Heart right ventricle (tissue), 16 donors: ENCODE results near the gene STAMBP. TPM values are rescaled to one million over a fixed set of nuclear protein-coding genes. Genes with fewer than 3 reads are reported as not detected.
"Not testable (repeated sequence)": the region's sequence is repeated elsewhere in the genome, so short reads cannot be mapped to it uniquely, and the experiment has no call there.

Source experiments
- ATAC-seq, 8 donors: fragments of 200-7000 bp; cut with Tn5 transposase; one replicate each; pipeline ENCODE4 v1.9.1; 2020; ENCODE audit warnings: mild to moderate bottlenecking in 8 of 8, moderate library complexity in 8 of 8, moderate number of reproducible peaks in 1 of 8
- DNase-seq, 2 donors: peaks; one replicate each; pipeline ENCODE4 v3.0.0-alpha.2; 2020
- H3K27ac ChIP-seq, 10 donors: fragments of 200-600 bp; sonication (generic) in 2 of 10; one replicate each; pipeline versions ENCODE4 v1.5.0 to v1.8.0; 2020 to 2022; ENCODE audit warnings: mild to moderate bottlenecking in 3 of 10
- H3K27me3 ChIP-seq, 7 donors: fragments of 200-600 bp; one replicate each; pipeline ENCODE4 v1.8.0; 2021 to 2022; ENCODE audit warnings: mild to moderate bottlenecking in 2 of 7
- H3K36me3 ChIP-seq, 9 donors: fragments of 200-600 bp; sonication (generic) in 1 of 9; one replicate each; pipeline versions ENCODE4 v1.5.0 to v1.8.0; 2020 to 2022; ENCODE audit warnings: mild to moderate bottlenecking in 2 of 9
- H3K4me1 ChIP-seq, 9 donors: fragments of 200-600 bp; sonication (generic) in 1 of 9; one replicate each; pipeline versions ENCODE4 v1.5.0 to v1.8.0; 2020 to 2022; ENCODE audit warnings: mild to moderate bottlenecking in 4 of 9
- H3K4me3 ChIP-seq, 10 donors: fragments of 200-600 bp; sonication (generic) in 2 of 10; one replicate each; pipeline versions ENCODE4 v1.5.0 to v1.8.0; 2020 to 2022; ENCODE audit warnings: mild to moderate bottlenecking in 7 of 10, moderate library complexity in 2 of 10
- H3K9me3 ChIP-seq, 11 donors: fragments of 200-600 bp in 10 of 11; sonication (generic) in 2 of 11; one replicate each; pipeline versions ENCODE4 v1.5.0 to v1.8.0; 2013 to 2022; ENCODE audit warnings: mild to moderate bottlenecking in 2 of 11, control low read depth in 1 of 11, moderate library complexity in 1 of 11
- CTCF ChIP-seq, 9 donors: fragments of 200-600 bp; sonication (generic) in 2 of 9; IDR thresholded peaks; one replicate each; pipeline versions ENCODE4 v1.5.0 to v1.8.0; 2021 to 2022; ENCODE audit warnings: antibody characterized with exemption in 9 of 9, mild to moderate bottlenecking in 5 of 9, moderate library complexity in 1 of 9
- WGBS, 2 donors: extraction: QIAGEN DNeasy Blood & Tissue Kit; methylation state at CpG; one replicate each; pipeline ENCODE4 v1.1.7; 2013; ENCODE audit warnings: inconsistent platforms in 1 of 2; 5-methylcytosine and 5-hydroxymethylcytosine counted together
- intact Hi-C, 10 donors: fragments of 100-400 bp; cut with DNase I; formaldehyde crosslinking; loops; one replicate each; pipeline versions ENCODE4 v1.11.1 to v1.14.2; 2022
- long read RNA-seq, 3 donors: library from polyadenylated mRNA; unstranded; transcript quantifications; one replicate each; pipeline ENCODE4 v2.0.0, GENCODE V29; 2020 to 2021
- polyA plus RNA-seq, 2 donors: library from polyadenylated mRNA; stranded (reverse); fragments of 200-250 nt; gene quantifications; one replicate each; pipeline ENCODE4 v1.2.3, GENCODE V29; 2013
- total RNA-seq, 10 donors: library from RNA; stranded (reverse); fragmentation: NEBNext Ultra II Directional in 3 of 10; extraction: Animal tissue kit (Norgen Biotek cat#: 25700) in 3 of 10; gene quantifications; one replicate each; pipeline versions ENCODE4 v1.2.1 to v1.2.4, GENCODE V29; 2021 to 2023
- donor health status: Arrhythmogenic right ventricular cardiomyopathy.
- donor health status: ischemic (EF 13 %, LVEDD 7.1; RV severe dilation, severe dysfunction).
- donor health status: healthy with polysubstance abuse.
- donor health status: DM: no; HTN: yes; CAD: no.
- donor health status: DM: no; HTN: no; CAD: no.
- donor health status: ischemic (EF 25% LVEDD 6.9; RV normal size, moderate dysfunction).
- donor health status: ischemic (EF 25% LVEDD 5.7; RV mildly dilated, moderate dysfunction).
- donor health status: healthy.
- donor health status: DM: yes; HTN: yes; CAD: no.
- donor health status: Ischemic cardiomyopathy.
- donor health status: ischemic (EF 35%, LVEDD 5.7; RV mildly dilated, moderate dysfunction).
- donor health status: nonischemic (EF 11% LVEDD 7.7; RV severe dilation, severe dysfunction).
- donor health status: DM: yes; HTN: yes; CAD: no.
- donor health status: PGD.
- donor health status: ischemic (EF 29% LVEDD 5.4; RV normal size, mild dysfunction).
- donor health status: nonischemic (EF 23%, LVEDD 6.1; RV moderate dilation, normal function).

The STAMBP gene
- total RNA-seq (10 to 100 TPM; 24.6 to 37.5 (median 33.0) TPM), polyA plus RNA-seq (10 to 100 TPM; 12.1 to 24.4 TPM)
- long read RNA-seq, donor 1, full-length matches to known transcripts: 14 of 21 reads
- long read RNA-seq, donor 1, partial matches to known transcripts: 4 of 21 reads
- long read RNA-seq, donor 1, other reads (novel, unspliced or antisense): 3 of 21 reads
- long read RNA-seq, donor 2, full-length matches to known transcripts: 18 of 31 reads
- long read RNA-seq, donor 2, partial matches to known transcripts: 4 of 31 reads
- long read RNA-seq, donor 2, other reads (novel, unspliced or antisense): 9 of 31 reads
- long read RNA-seq, donor 3, full-length matches to known transcripts: 31 of 57 reads
- long read RNA-seq, donor 3, partial matches to known transcripts: 5 of 57 reads
- long read RNA-seq, donor 3, other reads (novel, unspliced or antisense): 21 of 57 reads

- H3K27me3 ChIP-seq: no peaks in the 10 kb centered on the region
- DNase-seq (peak; percentile 95 to 98), ATAC-seq (peak; percentile 96 to 99 (median 99))
- 0 to 1% methylated on average over 48 of the region's 48 CpGs for WGBS, 2 donors
- H3K9me3 ChIP-seq: no peaks in the 10 kb centered on the region
- peak within 1 kb of the TSS; percentile 52 to 90 (median 80) for H3K4me3 ChIP-seq
- peaks cover 0 to 35% (median 0%) of the 10 kb centered on the region in 9 donors for H3K36me3 ChIP-seq
- no peak for TF ChIP-seq CTCF (IDR thresholded peaks at IDR 0.05)
- peaks cover 0 to 41% (median 24%) of the 10 kb centered on the region in 9 donors for H3K4me1 ChIP-seq
- H3K27ac ChIP-seq: peak within 1 kb of the TSS; percentile 65 to 99 (median 94)
- intact Hi-C loops: loop anchor here in 2 of 10 donors (10.0 kb wide), 6 partner anchors 96 to 506 kb away; partner anchors contain the start of genes BOLA3 (in 2 of the 2), TET3 (in 2 of the 2) and DGUOK (in 1 of the 2)
Measured at GRCh38 chr2:73828818-73829570, at the start of gene STAMBP. STAMBP (plus strand) TSS chr2:73828961; CDS start chr2:73830857, 1,896 bp downstream.

- DNase-seq: peak; percentile 95 to 96
- H3K9me3 ChIP-seq: no peaks in the 10 kb centered on the region
- intact Hi-C loops: loop anchor here in 3 of 10 donors (1.0 to 10.0 kb wide), 2 partner anchors 42 to 85 kb away; partner anchors contain the start of gene TPRKB (in 1 of the 3)
- TF ChIP-seq CTCF (IDR thresholded peaks at IDR 0.05): peak; percentile 85 to 99 (median 91)
- peaks cover 4 to 31% (median 16%) of the 10 kb centered on the region in 9 donors for H3K4me1 ChIP-seq
- H3K27me3 ChIP-seq: no peaks in the 10 kb centered on the region
- H3K27ac ChIP-seq: peak within 1 kb of the TSS; percentile 68 to 97 (median 92)
- ATAC-seq: peak; percentile 98 to 100 (median 100)
- WGBS, 2 donors: 0 to 1% methylated on average over 40 of the region's 40 CpGs
- H3K4me3 ChIP-seq: peak within 1 kb of the TSS; percentile 56 to 97 (median 83)
- peaks cover 0 to 37% (median 10%) of the 10 kb centered on the region in 9 donors for H3K36me3 ChIP-seq
Measured at GRCh38 chr2:73779467-73780236, 49.1 kb upstream of the STAMBP start, which contains the start of gene DUSP11. DUSP11 (minus strand) TSS chr2:73780103; CDS start chr2:73779974, 129 bp downstream.

DNA sequence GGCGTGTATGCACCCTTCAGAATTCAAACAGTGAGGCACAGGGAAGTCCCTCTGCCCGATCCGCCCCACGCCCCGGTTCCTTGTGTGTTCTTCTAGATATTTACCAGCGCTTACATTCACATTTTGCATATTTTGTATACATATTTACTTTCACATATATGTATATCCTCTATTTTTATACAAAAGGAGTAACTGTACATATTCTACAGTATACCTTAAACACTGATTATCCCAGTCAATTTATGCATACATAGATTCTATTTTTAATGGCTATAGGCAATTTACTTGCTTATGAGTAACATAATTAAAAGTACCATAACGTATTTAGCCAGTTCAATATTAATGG lies 48.6 kb upstream of the STAMBP start:
- Histone ChIP-seq H3K4me3 (peak overlapping the region in 9 of 10 donors; percentile 56 to 93 (median 82)), H3K9me3 (no peaks in the 10 kb centered on the region), H3K4me1 (peaks cover 4 to 31% (median 16%) of the 10 kb centered on the region in 9 donors), H3K36me3 (peaks cover 0 to 32% (median 5%) of the 10 kb centered on the region in 9 donors), H3K27me3 (no peaks in the 10 kb centered on the region), H3K27ac (peak overlapping the region; percentile 68 to 97 (median 92))
- TF ChIP-seq CTCF (IDR thresholded peaks at IDR 0.05): peak in 3 of 9 donors; percentile 11 to 24 (median 19)
- intact Hi-C loops: loop anchor here in 1 of 10 donors (1.0 kb wide), 1 partner anchor 43 kb away; the partner anchor contains the start of gene TPRKB
- ATAC-seq (no peak), DNase-seq (no peak)
- 7 to 9% methylated on average over 7 of the region's 7 CpGs for WGBS, 2 donors

- DNase-seq, ATAC-seq, H3K27ac ChIP-seq, H3K36me3 ChIP-seq, intact Hi-C loops, H3K9me3 ChIP-seq, H3K27me3 ChIP-seq, H3K4me3 ChIP-seq: not testable (repeated sequence)
- peaks cover 0 to 13% (median 7%) of the 10 kb centered on the region in 9 donors for H3K4me1 ChIP-seq
- WGBS, 2 donors: 78 to 81% methylated on average over 15 of the region's 15 CpGs
Measured at GRCh38 chr2:73783402-73783801, 45.4 kb upstream of the STAMBP start.

DNA sequence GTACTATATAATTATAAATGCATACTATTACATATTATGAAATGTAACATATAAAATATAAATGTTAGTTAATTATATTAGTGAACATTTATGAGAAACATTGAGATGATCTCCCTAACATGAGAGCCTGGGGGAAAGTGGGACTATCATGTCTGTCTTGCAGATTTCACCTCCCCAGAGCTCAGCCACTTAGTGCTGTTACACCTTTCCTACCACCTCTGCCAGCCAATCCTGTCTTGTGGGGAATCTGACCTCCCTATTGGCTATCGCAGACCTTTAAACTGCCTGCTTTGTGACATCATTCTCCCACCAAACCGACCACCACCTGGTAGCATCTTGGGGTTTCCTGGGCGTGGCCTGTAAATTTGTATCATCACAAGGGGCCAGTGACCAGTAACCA lies 44.9 kb upstream of the STAMBP start, which contains the start of gene C2orf78:
Gene C2orf78 (plus strand): TSS at position 301 of the 400 bp plus-strand sequence. CDS start 127 bp downstream, outside the sequence.
- H3K27ac ChIP-seq, ATAC-seq, H3K4me1 ChIP-seq, intact Hi-C loops, H3K9me3 ChIP-seq, H3K27me3 ChIP-seq, H3K4me3 ChIP-seq, DNase-seq, H3K36me3 ChIP-seq: not testable (repeated sequence)
- 52 to 64% methylated on average over 3 of the region's 3 CpGs for WGBS, 2 donors
